HG03354 (cell line): ENCODE results near the gene CTSH.

Experiments used
- ATAC-seq: cut with Tn5 transposase; IDR thresholded peaks from one replicate; pipeline ENCODE4 v1.9.1; 2021; ENCODE audit warnings: mild to moderate bottlenecking; ENCODE audit not compliant: unreplicated experiment, poor library complexity, severe bottlenecking

CTSH gene

DNA sequence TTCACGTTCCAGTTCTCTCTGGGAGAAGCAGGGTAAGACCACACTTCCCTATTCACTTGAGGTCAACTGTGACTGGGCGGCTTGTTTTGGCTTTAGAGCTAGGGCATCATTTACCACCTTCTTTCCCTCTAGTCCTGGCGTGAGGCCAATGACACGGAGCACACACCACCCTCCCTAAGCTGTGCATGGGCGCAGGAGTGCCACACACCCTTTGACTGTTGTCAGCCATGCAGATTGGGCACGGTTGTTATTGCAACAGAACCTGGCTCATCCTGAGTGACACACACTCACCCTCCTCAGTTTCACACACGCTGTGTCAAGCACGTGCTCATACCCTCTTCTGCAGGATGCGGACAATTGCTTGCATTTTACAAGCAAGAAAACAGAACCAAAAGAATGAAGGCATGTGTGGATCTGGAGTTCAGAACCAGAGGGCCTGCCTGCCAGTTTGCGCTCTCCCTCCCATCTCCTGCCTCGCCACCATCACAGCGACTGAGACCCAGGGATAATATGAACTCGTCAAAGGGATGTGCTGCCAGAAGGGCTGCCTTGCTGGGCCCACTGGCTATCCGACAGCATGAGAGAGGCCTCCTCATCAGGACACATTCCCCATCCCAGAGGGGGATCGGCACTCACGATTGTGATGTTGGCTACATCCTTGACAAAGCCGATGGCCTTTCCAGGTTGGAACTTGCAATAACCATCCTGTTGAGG is 17.6 kb downstream of the CTSH start:
- no peak for ATAC-seq

DNA sequence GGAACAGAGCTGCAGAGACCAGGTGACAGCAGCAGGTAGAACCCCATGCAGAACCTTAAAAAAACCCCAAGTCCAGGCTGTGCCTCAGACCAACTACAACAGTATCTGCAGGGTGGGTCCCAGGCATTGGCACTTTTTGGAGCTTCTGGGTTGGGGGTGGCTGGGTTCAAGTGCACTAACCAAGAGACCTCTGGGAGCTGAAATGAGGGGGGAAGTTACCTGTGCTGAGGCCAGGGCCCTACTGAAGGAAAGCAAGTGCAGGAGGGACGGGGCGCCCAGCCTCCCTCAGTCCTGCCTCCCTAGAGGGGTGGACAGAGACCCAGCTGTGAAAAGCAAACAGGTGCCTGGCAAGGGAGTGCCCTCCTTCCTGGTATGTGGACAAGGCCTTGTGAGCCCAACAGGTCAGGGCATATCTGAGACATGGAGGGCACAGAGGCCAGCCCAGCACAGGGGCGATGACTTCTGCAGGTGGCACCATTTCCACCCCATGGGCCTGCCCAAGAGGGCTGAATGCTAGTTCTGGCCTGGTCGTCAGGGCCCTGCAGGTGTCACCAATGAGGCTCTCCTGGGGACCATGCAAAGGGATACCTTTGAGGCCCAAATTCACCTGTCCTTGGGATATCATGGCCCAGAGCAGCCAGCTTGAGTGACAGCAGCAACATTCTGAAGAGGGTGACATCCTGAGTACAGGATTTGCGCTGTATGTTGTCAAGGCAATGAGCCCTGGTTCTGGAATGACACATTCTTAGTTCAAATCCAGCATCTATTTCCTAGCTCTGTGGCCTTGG is 18.7 kb downstream of the CTSH start:
- ATAC-seq: no peak

- ATAC-seq: no peak
Observed at GRCh38 chr15:78925076-78925624, 19.7 kb downstream of the CTSH start.

DNA sequence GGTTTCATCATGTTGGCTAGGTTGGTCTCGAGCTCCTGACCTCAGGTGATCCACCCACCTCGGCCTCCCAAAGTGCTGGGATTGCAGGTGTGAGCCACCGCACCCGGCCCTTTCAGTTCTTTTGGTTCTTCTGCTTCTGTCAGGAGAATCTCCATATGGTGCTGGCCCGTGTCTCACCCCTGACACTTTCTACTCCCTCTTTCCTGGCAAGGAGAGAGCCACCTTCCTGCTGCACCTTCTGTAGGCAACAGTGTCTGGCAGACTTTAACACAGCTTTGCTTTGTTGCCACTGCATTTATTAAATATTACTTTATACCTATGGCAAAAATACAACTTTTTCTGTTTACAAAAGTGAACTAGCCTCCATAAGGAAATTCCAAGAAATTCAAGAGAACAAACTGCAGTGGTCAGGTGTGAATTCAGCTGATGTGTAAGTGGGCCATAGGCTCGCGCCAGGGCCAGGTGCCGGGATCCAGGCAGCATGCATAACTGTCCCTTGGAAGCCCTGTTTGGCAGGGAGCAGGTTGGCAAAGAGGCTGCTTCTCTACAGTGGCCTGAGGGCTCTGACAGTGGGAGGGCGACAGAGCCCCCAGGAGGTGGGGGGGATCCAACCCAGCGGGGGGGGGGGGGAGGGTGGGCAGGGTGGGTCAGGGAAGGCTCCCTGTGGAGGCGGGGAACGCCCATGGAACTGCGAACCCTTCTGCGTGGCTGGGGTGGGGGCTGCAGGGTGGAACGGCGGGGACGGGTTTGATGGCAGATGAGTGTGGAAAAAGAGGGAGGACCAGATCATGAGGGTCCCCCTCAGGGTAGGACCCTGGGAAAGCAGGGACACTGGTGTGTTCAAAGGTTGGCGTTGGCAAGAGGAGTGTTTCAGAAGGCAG is 21.1 kb downstream of the CTSH start:
- no peak for ATAC-seq

DNA sequence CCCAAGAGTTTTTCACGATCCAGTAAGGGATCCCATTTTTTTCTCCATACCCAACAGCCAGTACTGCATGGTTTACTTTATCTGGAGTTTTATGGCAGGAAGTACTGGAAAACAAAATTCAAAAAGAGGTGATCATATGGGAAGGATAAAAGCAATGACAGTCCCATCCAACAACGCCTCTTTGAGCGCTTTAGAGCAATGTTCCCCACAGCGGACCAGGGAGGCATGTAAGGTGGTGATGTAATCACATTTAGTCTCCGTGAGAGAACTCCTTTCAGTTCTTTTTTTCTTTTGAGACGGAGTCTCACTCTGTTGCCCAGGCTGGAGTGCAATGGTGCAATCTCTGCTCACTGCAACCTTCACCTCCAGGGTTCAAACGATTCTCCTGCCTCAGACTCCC is 21.8 kb downstream of the CTSH start:
- ATAC-seq: no peak

DNA sequence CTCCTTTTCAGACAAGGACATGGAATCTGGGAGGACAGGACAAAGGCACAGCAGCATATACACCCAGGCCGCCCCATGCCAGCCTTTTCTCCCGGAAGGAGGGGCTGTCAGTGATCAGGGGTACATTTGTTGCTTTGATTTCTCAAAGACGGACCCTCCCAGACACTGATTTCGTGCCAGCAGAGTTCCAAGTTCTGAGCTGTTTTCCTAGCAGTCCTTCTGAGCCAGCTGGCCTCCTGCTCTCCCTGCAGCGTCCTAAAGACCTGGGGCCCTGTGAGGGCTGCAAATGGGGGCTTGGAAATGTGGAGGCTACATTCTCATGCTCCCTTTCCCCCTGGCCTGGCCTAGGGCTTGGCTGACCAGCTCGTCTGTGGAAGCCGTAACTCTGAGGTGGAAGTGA is 22.3 kb downstream of the CTSH start:
- no peak for ATAC-seq

DNA sequence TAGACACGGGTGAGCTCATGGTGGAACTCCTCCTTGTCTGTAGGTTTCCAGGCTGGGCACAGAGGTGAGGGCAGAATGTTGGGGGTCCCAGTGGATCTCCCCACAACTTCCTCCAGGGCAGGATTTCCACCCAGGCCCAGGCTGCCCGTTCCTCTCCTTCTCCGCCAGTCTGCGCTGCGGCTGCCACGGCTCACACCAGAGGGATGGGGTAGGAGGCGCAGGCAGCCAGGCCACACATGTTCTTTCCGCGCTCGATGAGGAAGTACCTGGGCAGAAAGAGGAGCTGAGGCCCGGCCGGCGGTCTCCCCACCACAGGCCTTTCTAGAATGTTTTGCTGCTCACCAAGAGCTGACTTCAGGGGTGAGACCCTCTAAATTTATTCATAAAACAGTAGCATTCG is 22.9 kb downstream of the CTSH start:
- ATAC-seq: no peak

DNA sequence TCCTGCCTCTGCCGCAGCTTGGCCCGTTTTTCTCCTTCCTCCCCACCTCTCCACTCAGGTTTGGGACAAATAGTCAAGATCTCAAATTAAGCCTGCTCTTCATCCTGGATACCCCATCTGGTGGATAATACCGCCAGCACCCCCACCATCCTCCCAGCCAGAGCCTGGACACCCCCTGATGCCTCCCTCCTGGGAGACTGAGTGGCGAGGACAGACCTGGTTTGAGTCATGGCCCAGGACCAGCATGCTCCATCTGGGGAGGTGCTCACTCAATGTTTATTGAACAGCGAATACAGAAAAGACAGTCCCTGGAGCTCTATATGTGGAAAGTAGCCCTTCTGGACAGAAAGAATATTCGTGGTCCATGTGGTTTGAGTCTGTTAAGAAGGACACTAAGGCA is 23.3 kb downstream of the CTSH start:
- no peak for ATAC-seq

- ATAC-seq: no peak
Observed at GRCh38 chr15:78917888-78918287, 27.0 kb downstream of the CTSH start.

GRCh38 chr15:78916088-78916487 is 28.8 kb downstream of the CTSH start:
- ATAC-seq: no peak

GRCh38 chr15:78915341-78916087 is 29.3 kb downstream of the CTSH start:
- no peak for ATAC-seq

DNA sequence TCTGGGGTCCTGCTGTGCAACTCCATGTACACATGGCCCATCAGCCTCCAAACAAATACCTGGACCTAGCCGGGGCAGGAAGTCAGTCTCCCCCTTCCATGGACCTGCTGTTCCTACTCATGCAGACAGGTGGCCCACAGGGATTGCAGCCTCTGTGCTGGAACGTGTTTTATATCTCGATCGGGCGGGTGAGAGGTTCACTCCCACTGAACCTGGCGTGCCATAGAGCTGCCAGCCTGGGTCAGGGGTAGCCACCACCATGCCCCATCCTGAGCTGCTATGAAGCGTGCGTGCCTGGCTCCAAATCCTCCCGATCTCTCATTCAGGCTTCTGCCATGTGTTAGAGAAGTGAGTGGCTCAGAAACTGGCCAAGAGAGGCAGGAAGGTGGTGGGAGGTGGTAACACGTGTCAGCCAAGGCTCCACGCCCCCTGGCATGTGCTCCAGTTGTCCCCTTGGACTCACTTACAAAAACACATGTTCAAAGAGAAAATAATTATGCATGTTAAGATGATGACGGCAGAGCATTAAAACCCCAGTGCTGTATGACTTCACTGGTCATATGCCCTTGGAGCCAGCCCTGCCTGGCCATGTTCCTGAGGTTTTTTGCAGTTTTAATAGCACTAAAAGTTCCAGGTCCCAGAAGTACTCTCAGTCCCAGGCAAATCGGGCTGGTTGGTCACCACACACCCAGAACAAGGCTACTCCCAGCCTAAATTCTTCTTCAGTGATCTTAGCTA is 30.6 kb downstream of the CTSH start:
- ATAC-seq: no peak

DNA sequence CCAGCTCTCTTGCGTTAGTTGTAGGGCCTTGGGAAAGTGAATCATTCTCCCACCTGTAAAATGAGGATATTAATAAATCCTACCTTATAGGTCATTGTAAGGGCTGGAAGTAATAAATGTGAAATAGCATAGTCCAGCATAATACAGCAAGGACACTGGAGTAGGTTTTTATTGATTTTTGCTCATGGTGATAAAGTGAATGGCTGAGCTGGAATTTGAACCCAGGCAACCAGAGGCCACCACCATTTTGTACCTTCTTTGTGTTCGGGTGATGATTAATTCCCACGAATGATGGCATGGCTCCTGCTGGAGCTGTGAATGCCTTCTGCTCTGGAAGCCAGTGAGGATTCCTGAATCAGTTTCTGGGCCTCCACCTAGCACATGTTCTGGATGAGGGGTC is 31.8 kb downstream of the CTSH start:
- no peak for ATAC-seq

DNA sequence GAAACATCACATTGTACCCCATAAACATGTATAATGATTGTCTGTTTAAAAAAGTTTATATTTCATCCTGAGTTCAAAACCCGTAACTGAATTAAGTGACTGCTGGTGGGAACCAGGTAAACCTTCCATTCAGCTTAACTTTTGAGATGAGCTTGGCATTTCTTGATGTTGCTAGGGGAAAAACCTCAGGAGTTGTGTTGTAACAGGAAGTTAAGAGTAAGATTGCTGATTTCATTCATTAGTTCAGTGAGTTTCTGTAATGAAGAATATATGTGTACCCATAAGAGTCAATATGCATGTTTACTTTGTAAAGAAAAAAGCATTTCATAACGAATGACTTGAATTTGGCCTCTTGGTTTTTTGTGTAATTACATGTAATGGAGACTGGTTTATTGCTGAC is 32.5 kb downstream of the CTSH start:
- no peak for ATAC-seq

- ATAC-seq: no peak
Observed at GRCh38 chr15:78910271-78910670, 34.6 kb downstream of the CTSH start.

- no peak for ATAC-seq
Observed at GRCh38 chr15:78909791-78910228, 35.0 kb downstream of the CTSH start.

DNA sequence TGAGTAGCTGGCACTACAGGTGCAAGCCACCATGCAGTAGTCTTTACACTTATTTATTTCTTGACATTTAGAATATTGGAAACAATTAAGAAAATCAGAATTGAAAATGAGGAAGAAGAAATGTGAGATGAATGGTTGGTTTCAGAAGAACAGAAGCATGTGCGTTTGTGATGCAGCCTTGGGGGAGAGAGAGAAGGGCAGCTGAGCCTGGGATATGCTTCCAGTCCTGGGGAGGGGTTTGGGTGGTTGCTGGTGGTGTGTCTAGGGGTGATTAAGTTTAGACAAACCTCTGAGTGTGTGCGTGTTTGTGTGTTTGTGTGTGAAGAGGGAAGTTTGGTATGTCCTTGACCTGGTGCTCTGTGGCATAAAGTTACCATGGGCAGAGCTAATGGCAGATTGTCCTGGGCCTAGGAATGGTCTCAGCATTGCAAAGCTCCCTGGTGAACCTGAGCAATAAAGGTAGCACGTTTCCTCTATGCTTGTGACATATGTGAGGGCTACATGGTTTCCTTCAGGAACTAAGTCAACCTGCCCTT is 35.6 kb downstream of the CTSH start:
- no peak for ATAC-seq

DNA sequence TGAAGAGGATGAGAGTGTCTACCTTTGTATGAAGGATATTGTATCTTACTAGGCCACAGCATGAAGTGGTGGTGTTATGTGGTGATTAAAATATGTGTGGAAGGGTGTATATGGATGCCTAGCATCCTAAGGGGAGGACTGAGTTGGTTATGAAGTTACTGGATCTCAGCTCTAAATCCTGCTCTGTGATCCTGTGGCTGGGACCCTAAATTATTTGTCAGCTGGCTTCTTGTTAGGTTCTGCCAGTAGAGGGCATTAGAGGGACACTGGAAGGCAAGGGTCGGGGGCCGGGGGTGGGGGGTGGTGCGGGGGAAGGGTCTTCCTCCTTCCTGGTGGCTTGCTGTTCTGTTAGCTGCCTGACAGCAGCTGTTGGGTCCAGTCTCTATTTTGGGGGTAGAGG is 37.3 kb downstream of the CTSH start:
- ATAC-seq: no peak

- ATAC-seq: no peak
Observed at GRCh38 chr15:78906316-78906620, 38.6 kb downstream of the CTSH start.
